Activated CD4-positive, alpha-beta T cell treated with anti-CD3 and anti-CD28 coated beads, Interleukin-2, amount 10 ng/mL, durations not matched to agents 24 days and 14 days (primary cell): ENCODE results near the gene P2RY12. TPM values are rescaled to one million over a fixed set of nuclear protein-coding genes. Genes with fewer than 3 reads are reported as not detected.

ENCODE experiments used
- DNase-seq: peaks from one replicate; pipeline ENCODE4 v3.0.0; 2022
- H3K27ac Mint-ChIP-seq: one replicate; pipeline ENCODE4 v1.8.0; 2022; ENCODE audit warnings: mild to moderate bottlenecking, mixed read lengths
- H3K27me3 Mint-ChIP-seq: one replicate; pipeline ENCODE4 v1.8.0; 2022; ENCODE audit warnings: mixed read lengths
- H3K36me3 Mint-ChIP-seq: one replicate; pipeline ENCODE4 v1.8.0; 2022; ENCODE audit warnings: low read depth, mild to moderate bottlenecking, mixed read lengths
- H3K4me1 Mint-ChIP-seq: one replicate; pipeline ENCODE4 v1.8.0; 2021; ENCODE audit warnings: mixed read lengths
- H3K4me3 Mint-ChIP-seq: one replicate; pipeline ENCODE4 v1.8.0; 2022; ENCODE audit warnings: mild to moderate bottlenecking, moderate library complexity, mixed read lengths
- H3K9me3 Mint-ChIP-seq: one replicate; pipeline ENCODE4 v1.8.0; 2021; ENCODE audit warnings: mixed read lengths
- intact Hi-C: fragments of 100-400 bp; cut with micrococcal nuclease; formaldehyde crosslinking; loops from one replicate; pipeline ENCODE4 v1.15.1; 2023
- total RNA-seq: library from RNA; stranded (reverse); gene quantifications from 2 replicates; pipeline ENCODE4 v1.2.3, GENCODE V29; 2022

P2RY12 gene
- not detected in 2 replicates for total RNA-seq

DNA sequence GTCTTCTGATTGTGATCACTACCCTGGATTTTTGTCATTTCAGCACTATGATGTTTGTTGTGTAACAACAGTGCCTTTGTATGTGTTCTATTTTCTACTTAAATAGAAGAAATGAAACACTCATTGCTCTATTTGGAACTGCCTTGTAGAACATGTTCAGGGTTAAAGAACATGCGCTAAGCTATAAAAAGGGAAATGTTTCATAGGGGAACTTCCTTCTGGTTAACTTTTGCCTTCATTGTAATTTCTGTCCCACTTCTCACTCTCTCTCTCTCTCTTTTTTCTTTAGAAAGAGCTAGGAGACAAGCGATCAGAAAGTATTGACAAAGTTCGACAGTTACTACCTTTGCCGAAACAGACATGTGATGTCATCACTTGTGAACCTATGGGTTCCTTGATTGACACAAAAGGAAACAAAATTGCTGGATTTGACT lies at the start of gene P2RY12:
Gene P2RY12, minus strand, starts transcription at position 13 of the 434 bp plus-strand sequence. CDS start 45,908 bp downstream, outside the sequence.
- no peaks in the 10 kb centered on the region for H3K9me3 Mint-ChIP-seq
- H3K27ac Mint-ChIP-seq = no peak within 1 kb of the TSS
- DNase-seq = no peak
- H3K36me3 Mint-ChIP-seq = no peaks in the 10 kb centered on the region
- peak within 1 kb of the TSS; percentile 5 for H3K4me3 Mint-ChIP-seq
- H3K27me3 Mint-ChIP-seq = peaks cover 3% of the 10 kb centered on the region
- peaks cover 10% of the 10 kb centered on the region for H3K4me1 Mint-ChIP-seq
- intact Hi-C loops = no loop called here

DNA sequence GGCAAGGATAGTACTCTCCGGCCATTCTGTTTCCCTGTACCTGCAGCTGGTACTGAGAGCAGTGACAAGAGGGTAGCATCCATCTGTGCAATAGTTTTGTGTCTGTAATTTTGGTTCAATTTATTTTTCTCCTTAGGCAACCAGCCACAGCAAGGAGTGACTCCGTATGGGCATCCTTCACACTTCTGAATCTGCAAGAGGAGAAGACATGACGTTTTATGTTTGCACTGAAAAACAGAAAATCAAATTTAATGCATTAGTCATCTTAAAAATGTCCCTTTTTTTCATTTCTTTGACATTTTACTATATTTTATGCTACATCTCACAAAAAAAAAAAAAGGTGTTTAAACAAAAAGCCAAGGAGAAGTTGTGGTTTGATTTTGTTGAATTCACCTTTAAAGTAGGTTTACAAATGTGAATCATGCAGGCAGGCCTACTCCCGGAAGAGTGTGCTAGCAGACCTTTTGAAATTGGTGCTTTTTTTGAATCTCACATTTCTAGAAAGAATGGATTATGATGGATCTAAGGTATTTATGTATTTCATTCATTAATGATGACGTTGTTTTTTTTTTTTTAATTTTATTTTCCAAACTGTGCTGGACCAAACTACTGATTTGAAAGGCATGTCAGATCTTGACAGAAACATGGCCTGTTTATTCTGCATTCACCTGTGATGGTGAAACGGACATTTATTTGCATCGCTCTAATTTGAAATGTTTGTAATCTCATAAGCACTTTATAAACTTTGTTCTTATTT lies 48.2 kb upstream of the P2RY12 start:
- no peak overlapping the region for H3K4me3 Mint-ChIP-seq
- H3K36me3 Mint-ChIP-seq = no peaks in the 10 kb centered on the region
- H3K9me3 Mint-ChIP-seq = no peaks in the 10 kb centered on the region
- H3K4me1 Mint-ChIP-seq = no peaks in the 10 kb centered on the region
- intact Hi-C loops = no loop called here
- DNase-seq = no peak
- no peak overlapping the region for H3K27ac Mint-ChIP-seq
- H3K27me3 Mint-ChIP-seq = no peaks in the 10 kb centered on the region

DNA sequence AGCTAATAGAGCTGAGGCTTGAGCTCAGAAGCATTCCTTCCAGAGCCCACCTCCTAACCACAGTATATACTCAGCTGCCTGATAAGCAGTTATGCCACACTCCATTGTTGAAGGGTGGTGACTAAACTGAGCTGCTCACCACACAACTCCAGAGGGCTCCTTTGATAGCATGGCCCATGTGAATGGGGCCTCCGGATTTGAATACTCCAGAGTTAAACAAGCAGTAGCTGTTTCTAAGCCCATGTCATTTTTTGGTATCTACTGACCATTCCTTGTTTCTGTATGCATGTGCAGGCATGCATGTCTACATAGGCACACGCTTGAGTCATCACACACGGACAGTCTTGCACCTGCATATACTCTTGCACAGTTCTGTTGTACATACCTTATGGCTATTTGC lies 47.4 kb upstream of the P2RY12 start:
- no peak overlapping the region for H3K27ac Mint-ChIP-seq
- no peaks in the 10 kb centered on the region for H3K36me3 Mint-ChIP-seq
- no peaks in the 10 kb centered on the region for H3K27me3 Mint-ChIP-seq
- H3K9me3 Mint-ChIP-seq = no peaks in the 10 kb centered on the region
- H3K4me1 Mint-ChIP-seq = no peaks in the 10 kb centered on the region
- H3K4me3 Mint-ChIP-seq = no peak overlapping the region
- intact Hi-C loops = no loop called here
- no peak for DNase-seq

DNA sequence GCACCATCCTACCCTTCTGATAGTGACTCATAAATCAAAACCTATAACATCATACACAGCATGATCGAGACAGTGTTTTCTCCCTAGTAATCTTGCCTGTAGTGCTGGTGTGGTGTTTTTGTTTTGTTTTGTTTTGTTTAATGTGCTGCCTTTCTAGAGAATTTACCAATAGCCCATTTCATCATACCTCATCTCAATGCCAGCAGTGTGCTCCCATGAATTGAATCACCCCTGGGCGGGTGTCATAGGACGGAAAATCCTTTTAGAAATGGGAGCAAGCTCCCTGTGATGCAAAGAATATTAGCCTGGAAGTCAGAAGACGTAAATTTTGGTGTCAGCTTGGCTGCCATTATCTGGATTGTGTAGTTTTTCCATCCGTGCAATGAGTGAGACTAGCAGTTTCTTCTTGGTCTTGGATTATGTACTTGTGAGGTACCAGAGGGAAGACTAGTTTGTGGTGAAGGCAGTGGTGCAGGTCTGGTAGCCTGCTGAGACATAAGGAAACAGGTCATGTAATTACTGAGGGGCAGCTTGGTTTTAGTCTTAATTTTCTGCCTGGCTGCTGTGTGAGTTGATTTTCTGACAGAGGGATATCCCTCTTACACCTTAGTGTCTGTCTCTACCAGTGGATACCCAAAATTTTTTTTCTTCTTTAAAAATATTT lies 46.4 kb upstream of the P2RY12 start:
- H3K9me3 Mint-ChIP-seq = no peaks in the 10 kb centered on the region
- intact Hi-C loops = no loop called here
- H3K36me3 Mint-ChIP-seq = no peaks in the 10 kb centered on the region
- H3K27ac Mint-ChIP-seq = no peak overlapping the region
- no peak for DNase-seq
- no peaks in the 10 kb centered on the region for H3K4me1 Mint-ChIP-seq
- H3K27me3 Mint-ChIP-seq = peaks cover 2% of the 10 kb centered on the region
- H3K4me3 Mint-ChIP-seq = no peak overlapping the region

DNA sequence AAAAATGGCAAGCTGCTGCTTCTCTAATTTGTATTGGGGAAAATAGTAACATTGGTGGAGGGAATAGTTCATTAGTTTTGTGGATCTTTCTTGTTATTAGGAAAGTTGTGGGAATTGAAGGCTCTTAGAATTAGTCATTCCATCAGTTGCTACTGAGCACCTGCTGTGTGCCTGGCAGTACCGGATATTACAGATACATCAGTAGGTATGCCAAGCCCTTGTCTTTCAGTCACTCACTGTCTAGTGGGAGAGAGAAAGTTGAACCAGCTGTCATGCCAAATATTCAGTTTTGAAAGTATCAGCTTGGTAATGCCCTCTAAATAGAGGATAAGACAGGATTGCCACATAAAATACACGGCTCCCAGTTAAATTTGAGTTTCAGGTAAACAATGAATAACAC lies 43.8 kb upstream of the P2RY12 start:
- no peak for DNase-seq
- H3K36me3 Mint-ChIP-seq = no peaks in the 10 kb centered on the region
- no peaks in the 10 kb centered on the region for H3K4me1 Mint-ChIP-seq
- H3K27ac Mint-ChIP-seq = no peak overlapping the region
- intact Hi-C loops = no loop called here
- H3K9me3 Mint-ChIP-seq = no peaks in the 10 kb centered on the region
- H3K4me3 Mint-ChIP-seq = no peak overlapping the region
- peaks cover 2% of the 10 kb centered on the region for H3K27me3 Mint-ChIP-seq

DNA sequence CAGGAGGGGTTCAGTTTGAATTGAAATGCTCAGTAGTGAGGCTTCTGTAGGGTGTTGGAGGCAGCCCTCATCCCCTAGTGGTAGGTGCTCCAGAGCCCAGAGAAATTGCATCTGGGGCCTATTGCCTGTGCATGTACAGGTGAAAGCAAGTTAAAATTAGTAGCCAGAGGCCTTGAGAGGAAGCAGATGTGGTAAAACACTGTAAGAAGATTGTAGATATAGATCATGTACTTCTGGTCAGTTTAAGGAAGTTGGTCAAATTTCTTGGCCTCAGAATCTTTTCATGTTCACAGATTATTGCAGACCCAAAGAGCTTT lies 41.7 kb upstream of the P2RY12 start:
- Mint-ChIP-seq H3K27ac (no peak overlapping the region), H3K9me3 (no peaks in the 10 kb centered on the region), H3K4me3 (no peak overlapping the region), H3K36me3 (no peaks in the 10 kb centered on the region), H3K27me3 (peaks cover 2% of the 10 kb centered on the region), H3K4me1 (no peaks in the 10 kb centered on the region)
- intact Hi-C loops = no loop called here
- DNase-seq = no peak

DNA sequence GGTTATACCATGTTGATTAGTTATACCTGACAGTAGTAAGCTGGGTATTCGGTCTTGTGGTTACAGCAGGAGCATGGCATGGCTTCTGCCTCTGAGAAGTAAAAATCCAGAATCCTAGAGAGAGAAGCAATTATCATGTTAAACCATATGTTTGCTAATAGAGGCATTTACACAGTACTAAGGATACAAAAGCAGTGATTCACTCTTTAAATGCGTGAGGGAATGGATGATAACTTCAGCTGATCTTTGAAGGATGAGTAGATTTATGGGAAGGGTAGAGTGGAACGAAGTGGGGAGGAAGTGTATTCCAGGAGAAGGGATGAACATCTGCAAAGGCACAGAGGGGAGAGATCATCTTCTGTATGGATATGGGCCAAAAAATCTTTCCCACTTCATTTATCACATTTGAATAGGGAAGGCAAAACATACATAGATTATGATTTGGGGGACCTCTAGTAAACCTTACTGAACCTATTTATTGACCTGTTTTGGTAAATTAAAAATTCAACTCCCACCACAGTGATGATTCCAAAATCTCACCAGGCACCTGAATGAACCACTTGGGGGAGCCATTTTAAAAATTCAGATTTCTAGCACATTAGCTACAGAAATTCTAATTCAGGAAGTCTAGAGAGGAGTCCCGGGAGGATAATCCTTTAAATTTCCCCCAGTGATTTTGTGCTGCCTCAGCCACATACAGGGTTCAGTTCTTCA lies 41.2 kb upstream of the P2RY12 start:
- Mint-ChIP-seq H3K27me3 (peaks cover 2% of the 10 kb centered on the region), H3K36me3 (no peaks in the 10 kb centered on the region), H3K27ac (no peak overlapping the region), H3K9me3 (no peaks in the 10 kb centered on the region), H3K4me3 (no peak overlapping the region), H3K4me1 (no peaks in the 10 kb centered on the region)
- no peak for DNase-seq
- intact Hi-C loops = no loop called here

DNA sequence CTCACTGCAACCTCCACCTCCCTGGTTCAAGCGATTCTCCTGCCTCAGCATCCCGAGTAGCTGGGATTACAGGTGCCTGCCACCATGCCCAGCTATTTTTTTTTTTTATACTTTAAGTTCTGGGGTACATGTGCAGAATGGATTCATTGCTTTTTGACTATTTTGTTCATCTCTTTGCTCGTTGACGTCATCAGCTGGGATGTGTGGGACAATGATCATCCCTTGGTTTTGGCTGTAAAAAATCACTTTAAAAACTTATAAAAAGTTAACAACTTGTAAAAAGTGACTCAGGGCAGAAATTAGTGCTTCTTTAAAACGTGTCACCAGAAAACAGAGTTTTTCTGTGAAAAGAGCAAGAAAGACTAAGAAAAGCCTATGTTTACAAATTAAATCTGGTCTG lies 38.5 kb upstream of the P2RY12 start:
- Mint-ChIP-seq H3K27me3 (peaks cover 2% of the 10 kb centered on the region), H3K27ac (no peak overlapping the region), H3K4me3 (no peak overlapping the region), H3K36me3 (no peaks in the 10 kb centered on the region), H3K9me3 (no peaks in the 10 kb centered on the region), H3K4me1 (no peaks in the 10 kb centered on the region)
- no peak for DNase-seq
- intact Hi-C loops = no loop called here

DNA sequence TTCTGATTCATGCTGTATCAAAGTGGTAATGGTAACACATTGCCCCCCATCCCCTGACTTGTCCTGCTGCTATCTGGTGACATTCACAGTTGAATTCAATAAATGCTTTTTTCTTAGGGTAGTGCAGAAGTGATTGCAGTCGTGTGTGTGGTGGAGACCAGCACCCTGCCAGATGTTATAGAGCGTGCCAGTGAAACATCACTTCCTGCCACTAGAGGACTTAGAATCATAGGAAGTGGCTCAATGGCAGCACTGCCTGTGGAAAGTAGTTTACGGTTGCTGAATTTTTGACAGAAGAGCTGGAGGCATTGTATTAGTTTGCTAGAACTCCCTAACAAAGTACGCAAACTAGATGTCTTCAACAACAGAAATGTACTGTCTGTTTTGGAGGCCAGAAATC lies 37.4 kb upstream of the P2RY12 start:
- Mint-ChIP-seq H3K27ac (no peak overlapping the region), H3K4me3 (no peak overlapping the region), H3K9me3 (no peaks in the 10 kb centered on the region), H3K4me1 (no peaks in the 10 kb centered on the region), H3K36me3 (no peaks in the 10 kb centered on the region), H3K27me3 (peaks cover 2% of the 10 kb centered on the region)
- no peak for DNase-seq
- intact Hi-C loops = no loop called here

DNA sequence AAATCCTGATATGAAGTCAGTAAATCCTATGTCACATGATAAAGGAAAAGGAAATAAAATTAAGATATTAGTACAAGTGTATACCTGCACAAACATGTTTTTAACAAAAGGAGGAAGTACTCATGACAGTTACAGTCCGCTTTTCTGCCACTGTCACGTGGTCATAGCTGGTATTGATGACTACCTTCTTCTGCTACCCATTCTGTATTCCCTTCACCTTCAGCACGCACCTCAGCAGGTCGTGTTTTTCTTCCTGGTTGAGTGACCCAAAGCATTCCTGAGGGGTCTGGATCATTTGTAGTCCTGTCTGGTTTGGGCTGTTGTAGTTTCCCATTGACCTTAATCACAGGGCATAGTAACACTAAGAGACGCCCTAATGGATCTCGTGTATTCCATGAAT lies 35.3 kb upstream of the P2RY12 start:
- intact Hi-C loops = loop anchor here (10.0 kb wide), 1 partner anchor 125 kb away; no protein-coding TSS in a partner anchor
- H3K27ac Mint-ChIP-seq = no peak overlapping the region
- no peak for DNase-seq
- H3K27me3 Mint-ChIP-seq = peaks cover 4% of the 10 kb centered on the region
- H3K4me3 Mint-ChIP-seq = no peak overlapping the region
- no peaks in the 10 kb centered on the region for H3K9me3 Mint-ChIP-seq
- no peaks in the 10 kb centered on the region for H3K36me3 Mint-ChIP-seq
- no peaks in the 10 kb centered on the region for H3K4me1 Mint-ChIP-seq

DNA sequence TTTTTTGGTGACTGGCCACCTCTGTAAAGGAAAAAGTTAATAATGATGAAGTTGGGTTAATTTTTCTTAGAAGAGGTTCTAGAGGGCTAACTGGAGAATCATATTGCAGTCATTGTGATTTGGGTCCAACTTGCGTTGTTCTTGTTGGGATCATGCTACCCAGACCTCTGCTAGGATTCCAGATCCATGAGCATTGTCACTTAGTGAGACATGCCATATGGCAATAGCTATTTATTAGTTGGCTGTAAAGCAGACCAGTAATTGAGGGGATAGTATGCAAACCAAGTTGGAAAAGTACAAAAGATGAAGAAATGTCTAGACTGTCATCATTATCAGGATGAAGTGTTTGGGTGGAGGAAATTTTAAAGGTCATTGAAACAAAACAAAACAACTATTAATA lies 30.7 kb upstream of the P2RY12 start:
- Mint-ChIP-seq H3K9me3 (no peaks in the 10 kb centered on the region), H3K27me3 (peaks cover 4% of the 10 kb centered on the region), H3K4me1 (no peaks in the 10 kb centered on the region), H3K36me3 (no peaks in the 10 kb centered on the region), H3K27ac (no peak overlapping the region), H3K4me3 (no peak overlapping the region)
- intact Hi-C loops = loop anchor here (10.0 kb wide), 1 partner anchor 120 kb away; no protein-coding TSS in a partner anchor
- DNase-seq = no peak

DNA sequence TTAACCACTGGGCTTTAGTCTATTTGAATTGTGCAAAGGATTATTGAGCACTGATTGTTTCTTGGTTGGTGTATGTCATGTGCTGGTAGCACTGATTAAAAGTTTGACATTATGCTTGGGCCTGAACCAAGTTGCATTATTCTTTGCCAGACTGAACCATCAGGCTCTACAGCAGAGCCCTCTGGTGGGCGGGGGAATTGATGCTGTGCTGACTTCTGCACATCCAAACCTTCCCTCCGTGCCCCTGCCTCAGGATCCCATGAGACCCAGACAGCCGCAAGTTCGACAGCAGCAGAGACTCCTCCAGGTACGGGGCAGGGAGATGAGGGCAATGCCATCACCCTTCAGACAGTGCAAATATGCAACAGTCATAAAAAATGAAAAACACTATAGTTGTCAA lies 28.4 kb upstream of the P2RY12 start:
- intact Hi-C loops = loop anchor here (10.0 kb wide), 1 partner anchor 118 kb away; no protein-coding TSS in a partner anchor
- Mint-ChIP-seq H3K4me1 (no peaks in the 10 kb centered on the region), H3K27ac (no peak overlapping the region), H3K36me3 (no peaks in the 10 kb centered on the region), H3K27me3 (peaks cover 4% of the 10 kb centered on the region), H3K9me3 (no peaks in the 10 kb centered on the region), H3K4me3 (no peak overlapping the region)
- no peak for DNase-seq

DNA sequence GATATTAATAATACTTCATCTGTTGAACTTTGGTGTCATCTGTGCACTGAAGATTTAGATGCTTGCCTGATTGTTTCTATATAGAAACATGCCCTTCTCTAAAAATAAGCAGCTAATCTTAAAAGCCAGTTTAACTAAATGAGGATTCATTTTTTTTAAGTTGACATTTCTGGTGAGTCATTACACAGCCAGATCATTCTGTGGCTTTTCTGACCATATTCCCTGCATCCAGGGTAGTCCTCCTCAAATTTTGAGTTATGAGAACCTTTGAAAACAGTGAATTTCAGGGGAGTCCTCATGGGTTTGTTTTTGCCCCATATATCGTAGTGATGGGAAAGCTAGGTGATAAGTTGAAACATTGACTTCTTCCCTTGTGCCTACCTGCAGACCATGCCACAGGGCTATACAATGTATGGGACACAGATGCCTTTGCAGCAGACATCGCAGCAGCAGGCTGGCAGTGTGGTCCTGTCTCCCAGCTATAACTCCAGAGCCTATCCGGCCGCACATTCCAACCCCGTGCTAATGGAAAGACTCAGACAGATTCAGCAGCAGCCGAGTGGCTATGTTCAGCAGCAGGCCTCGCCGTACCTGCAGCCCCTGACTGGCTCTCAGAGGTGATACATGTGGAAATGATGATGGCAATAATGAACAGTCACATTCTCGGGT lies 26.5 kb upstream of the P2RY12 start:
- Mint-ChIP-seq H3K4me3 (no peak overlapping the region), H3K36me3 (no peaks in the 10 kb centered on the region), H3K27me3 (peaks cover 6% of the 10 kb centered on the region), H3K9me3 (no peaks in the 10 kb centered on the region), H3K27ac (no peak overlapping the region), H3K4me1 (no peaks in the 10 kb centered on the region)
- DNase-seq = no peak
- intact Hi-C loops = loop anchor here (10.0 kb wide), 1 partner anchor 116 kb away; no protein-coding TSS in a partner anchor

DNA sequence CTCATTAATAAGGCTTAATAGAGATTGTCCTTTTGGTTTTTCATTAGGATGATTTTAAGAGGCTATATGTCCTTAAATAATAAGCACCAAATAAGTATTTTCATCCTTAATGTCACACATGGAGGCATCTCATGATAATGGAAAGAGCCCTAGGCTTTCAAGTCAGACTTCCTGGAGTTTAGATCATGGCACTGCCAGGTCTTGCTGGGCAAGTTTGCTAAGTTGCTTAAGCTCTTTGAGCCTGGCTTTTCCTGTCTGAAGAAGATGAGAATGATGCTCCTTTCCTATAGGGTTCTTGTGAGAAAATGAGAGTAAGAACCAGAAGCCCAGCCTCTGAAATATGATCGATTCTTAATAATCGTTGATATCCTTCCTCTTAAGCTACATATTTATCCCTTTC lies 23.4 kb upstream of the P2RY12 start:
- Mint-ChIP-seq H3K36me3 (no peaks in the 10 kb centered on the region), H3K4me3 (no peak overlapping the region), H3K4me1 (no peaks in the 10 kb centered on the region), H3K9me3 (no peaks in the 10 kb centered on the region), H3K27ac (no peak overlapping the region), H3K27me3 (peaks cover 10% of the 10 kb centered on the region)
- no peak for DNase-seq
- intact Hi-C loops = no loop called here
